ENCODE data around the gene ADRM1.

DNA sequence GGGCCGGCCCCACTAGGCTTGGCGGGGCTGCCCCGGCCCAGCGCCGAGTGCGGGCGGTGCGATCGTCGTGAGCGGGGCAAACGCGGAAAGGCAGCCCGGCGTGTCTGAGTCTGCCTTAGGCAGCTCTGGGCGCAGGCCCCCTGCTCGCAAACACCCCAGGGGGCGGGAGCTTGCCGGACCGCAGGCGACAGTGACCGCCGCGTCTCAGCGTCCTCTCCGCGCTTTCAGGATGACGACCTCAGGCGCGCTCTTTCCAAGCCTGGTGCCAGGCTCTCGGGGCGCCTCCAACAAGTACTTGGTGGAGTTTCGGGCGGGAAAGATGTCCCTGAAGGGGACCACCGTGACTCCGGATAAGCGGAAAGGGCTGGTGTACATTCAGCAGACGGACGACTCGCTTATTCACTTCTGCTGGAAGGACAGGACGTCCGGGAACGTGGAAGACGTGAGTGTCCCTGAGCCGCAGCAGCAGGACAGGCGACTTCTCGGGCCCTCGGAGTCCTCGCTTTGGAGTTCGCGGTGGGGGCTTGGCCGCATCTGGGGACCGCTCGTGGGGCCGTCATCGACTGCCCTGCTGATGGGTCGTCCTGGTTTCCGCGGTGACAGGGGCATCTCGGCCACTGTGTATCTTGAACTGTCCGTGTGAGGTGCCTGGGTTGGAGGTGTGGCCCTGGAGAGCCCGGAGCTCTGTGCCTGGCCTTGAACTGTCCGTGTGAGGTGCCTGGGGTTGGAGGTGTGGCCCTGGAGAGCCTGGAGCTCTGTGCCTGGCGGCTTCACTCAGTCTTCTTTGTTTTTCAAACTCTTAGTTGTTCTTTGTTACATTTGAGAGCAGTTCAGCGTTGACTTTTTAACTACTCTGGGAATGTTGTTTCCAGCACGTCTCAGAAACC, 786 bp downstream of the ADRM1 start:
- TF ChIP-seq, protein P1, sequence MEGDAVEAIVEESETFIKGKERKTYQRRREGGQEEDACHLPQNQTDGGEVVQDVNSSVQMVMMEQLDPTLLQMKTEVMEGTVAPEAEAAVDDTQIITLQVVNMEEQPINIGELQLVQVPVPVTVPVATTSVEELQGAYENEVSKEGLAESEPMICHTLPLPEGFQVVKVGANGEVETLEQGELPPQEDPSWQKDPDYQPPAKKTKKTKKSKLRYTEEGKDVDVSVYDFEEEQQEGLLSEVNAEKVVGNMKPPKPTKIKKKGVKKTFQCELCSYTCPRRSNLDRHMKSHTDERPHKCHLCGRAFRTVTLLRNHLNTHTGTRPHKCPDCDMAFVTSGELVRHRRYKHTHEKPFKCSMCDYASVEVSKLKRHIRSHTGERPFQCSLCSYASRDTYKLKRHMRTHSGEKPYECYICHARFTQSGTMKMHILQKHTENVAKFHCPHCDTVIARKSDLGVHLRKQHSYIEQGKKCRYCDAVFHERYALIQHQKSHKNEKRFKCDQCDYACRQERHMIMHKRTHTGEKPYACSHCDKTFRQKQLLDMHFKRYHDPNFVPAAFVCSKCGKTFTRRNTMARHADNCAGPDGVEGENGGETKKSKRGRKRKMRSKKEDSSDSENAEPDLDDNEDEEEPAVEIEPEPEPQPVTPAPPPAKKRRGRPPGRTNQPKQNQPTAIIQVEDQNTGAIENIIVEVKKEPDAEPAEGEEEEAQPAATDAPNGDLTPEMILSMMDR (IDR thresholded peaks at IDR 0.05; ENCODE audit: low read depth, low read length): no peak
- no peak for TF ChIP-seq EZH2phosphoT487 (IDR thresholded peaks at IDR 0.05; ENCODE audit: low read depth)

All from OCI-LY3 (cell line).